ENCODE data around the gene LRRK1.

DNA sequence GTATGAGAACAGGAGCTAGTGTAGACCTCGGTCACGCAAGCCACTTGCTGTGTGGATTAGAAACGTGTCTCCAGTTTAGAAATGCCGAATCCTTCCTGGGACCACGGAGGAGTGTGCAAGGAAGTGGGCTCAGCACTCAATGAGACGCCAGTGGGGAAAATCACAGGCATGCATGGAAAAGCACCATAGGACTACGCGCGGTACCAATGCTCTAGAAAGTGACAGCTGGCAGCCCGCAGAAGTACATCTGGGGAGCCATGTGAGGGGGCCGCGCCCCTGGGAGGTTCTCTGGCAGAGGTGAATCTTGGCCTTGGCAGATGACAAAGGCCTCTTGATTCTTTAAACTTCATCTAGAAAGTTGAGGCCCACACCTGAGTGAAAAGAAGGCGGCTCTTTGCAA, 99.3 kb downstream of the LRRK1 start:
- TF ChIP-seq CTCF (IDR thresholded peaks at IDR 0.05) (no peak), MAX (CRISPR knock-in tag; IDR thresholded peaks at IDR 0.05) (no peak), MXD4 (CRISPR knock-in tag; IDR thresholded peaks at IDR 0.05; ENCODE audit: borderline replicate concordance) (no peak)
- TF ChIP-seq, protein P1, sequence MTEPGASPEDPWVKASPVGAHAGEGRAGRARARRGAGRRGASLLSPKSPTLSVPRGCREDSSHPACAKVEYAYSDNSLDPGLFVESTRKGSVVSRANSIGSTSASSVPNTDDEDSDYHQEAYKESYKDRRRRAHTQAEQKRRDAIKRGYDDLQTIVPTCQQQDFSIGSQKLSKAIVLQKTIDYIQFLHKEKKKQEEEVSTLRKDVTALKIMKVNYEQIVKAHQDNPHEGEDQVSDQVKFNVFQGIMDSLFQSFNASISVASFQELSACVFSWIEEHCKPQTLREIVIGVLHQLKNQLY (CRISPR knock-in tag; IDR thresholded peaks at IDR 0.05) = no peak

Measured in WTC11 (cell line).